ENCODE results near the gene STARD13.

The STARD13 gene

DNA sequence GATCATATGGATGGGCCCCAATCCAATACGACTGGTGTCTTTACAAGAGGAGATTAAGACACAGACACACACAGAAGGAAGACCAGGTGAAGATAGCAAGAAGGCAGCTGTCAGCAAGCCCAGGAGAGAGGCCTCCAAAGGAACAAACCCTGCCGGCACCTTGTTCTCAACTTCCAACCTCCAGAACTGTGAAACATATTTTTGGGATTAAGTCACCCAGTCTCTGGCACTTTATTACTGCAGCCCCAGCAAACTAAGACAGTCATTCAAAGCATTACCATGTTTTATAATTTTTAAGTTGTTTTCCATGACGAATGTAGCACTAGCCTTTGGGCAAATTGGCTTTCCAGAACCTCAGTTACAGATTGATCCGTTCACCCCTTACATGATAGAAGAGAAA is 11.3 kb downstream of the STARD13 start:
- DNase-seq: no peak

DNA sequence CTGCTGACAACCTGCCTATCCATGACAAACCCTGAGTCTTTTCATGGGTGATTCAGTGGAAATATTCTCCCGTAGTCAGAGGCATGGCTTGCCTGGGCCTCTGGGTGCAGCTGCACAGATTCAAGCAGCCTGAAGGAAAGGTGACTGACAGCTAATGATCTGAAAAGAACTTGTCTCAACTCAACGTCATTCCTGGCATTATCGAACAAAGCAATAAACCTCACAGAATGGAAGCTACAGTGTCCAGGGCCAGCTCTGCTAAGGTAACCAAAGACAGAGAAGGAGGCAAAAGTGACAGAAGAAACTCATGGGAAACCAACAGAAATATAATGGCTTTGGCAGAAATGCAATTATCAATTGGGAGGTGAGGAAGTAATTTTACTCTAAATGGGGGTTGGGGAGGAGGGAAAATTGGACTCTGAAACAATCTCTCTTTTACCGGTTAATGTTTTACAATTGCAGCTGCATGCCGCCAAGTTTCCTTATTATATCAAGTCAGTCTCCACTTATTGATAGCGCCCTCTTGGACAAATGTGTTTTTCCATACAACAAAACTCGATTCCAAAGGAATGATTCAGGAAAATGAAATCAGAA is 12.9 kb downstream of the STARD13 start:
- DNase-seq: no peak

DNA sequence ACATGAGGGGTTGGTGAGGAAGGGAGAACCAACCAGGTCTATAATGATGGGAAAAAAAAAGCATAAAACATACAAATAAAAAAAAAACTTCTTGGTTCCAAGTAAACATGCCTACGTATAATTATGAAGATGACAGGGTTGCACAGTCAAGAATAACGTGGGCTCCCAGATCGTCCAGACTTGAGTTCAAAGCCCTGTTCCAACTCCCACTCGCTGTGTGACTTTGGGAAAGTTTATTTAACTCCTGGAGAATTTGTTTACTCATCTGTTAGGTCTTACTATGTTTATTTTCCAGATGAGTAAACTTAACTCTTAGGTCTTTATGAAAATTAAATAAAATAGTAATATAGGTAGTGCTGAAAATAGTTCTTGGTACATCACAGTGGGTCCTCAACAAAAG is 13.8 kb downstream of the STARD13 start:
- DNase-seq: no peak

DNA sequence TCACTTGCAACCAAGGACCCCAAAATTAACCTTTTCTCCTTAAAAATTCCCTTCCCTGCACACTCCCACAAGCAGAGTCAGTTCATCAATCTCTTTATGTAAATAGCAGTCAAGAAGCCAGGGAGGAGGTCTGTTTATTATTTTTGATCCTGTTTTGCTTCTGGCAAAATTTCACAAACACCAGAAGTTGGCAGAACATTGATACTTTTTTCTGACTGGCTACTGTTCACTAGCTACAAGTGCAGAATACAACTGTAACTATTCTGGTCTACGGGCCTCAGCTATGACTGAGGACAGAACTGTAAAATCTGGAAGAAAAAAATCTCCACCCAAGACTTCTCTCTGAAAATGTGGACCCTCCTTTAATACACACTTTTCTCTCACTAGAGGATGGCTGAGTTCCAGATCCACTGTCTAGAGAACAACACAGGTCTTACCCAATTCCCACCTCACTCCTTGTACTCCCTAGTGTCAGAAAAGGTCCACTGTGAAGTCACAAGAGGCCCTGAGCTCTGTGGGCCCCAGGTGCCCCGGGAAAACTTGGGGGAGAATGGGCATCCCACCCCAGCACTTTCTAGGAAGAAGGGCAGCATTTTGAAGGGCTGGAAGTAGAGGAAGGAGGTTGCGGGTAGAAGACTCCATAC is 14.5 kb downstream of the STARD13 start:
- no peak for DNase-seq

DNA sequence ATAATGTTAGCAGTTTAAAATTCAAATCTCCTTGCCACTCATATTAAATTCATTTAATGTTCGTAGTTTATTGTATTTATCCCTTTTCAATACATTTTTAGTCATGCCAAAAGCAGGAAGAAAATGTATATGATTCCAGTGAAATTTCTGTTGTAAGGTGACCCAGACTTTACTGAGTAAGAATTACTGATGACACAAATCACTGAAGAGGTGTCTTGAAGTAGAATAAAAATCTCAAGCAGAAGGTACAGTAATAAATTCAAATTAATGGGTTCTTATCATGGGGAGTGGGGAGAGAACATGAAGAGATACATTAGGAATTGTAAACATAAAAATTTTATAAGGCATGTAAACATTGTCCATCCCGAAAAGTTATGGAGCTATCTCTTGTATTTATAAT is 19.9 kb downstream of the STARD13 start:
- DNase-seq: no peak

DNA sequence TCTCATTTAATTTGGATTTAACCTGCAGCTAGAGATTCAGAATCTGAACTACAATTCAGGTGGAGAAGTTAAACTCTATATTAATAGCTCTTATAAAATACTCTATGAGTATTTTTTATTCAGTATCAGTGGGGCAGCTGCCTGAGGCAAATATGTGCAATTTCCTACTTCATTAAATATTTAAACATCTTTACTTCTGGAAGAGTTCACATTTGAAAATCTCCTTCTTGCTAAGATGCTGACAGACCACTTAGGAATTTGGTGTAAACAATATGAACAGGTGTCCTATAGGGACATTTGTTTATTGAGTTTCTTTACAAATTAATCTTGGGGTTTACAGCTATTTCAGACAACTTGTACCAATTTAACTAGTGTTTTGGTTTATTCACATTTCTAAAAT is 20.4 kb downstream of the STARD13 start:
- no peak for DNase-seq

DNA sequence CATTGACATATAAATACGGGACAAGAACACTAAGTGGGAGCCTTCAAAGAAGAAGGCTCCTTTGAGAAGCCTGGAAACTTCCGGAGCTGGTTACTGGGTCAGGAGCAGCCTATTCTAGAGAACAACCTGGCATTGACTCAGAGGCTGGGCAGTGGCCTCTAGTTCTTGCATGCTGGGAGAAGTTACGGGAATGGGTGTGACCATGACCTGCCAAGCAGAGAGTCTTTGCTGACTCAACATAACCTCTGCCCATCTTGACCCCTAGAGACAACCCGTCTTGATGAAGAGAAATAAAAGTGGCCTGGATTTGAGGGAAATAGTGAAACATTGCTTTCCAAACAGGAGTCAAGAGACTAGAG is 21.0 kb downstream of the STARD13 start:
- DNase-seq: no peak

DNA sequence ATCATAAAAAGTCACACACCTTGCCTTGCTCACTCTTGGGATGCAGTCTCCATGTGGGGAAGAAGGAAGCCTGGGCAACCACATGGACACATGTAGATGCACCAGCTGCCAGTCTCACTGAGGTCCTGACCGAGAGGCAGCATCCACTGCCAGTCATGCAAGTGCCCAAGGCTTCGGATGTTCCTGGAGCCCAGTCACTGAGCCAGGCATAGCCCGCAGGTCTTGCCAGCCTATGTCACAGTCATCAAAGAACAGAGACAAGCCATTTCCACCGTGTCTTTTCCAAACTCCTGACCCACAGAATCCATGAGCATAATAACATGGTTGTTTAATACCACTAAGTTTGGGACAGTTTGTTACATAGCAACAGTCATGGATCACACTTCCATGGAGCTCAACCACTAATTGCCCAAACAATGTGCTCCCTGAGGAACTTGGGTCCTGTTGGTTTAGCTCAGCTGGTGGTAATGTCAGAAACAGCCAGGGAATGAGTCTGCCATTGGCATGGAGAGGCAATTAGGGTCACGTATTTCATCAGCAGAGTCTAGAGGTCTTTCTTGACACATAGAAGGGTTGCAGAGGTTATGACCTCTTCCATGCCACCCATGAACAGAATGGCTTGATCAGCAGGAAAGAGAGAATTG is 21.5 kb downstream of the STARD13 start:
- DNase-seq: no peak

DNA sequence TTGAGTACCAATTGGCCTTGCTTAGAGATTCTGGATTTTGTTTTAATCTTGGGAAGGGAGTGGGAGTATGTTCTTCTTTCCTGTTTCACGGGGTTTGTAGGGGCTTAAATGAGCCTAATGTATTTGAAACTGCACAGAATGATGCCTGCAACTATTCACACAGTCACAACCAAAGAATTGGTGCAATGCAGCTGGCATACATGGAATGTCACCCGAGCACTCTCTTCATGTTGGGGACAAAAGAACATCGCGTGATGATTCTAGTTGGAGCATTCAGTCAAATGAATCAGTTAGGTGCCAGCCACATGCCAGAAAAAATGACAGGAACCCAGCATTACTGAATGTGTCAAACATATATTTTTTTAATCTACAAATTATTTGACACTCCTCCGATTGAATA is 22.1 kb downstream of the STARD13 start:
- DNase-seq: no peak

DNA sequence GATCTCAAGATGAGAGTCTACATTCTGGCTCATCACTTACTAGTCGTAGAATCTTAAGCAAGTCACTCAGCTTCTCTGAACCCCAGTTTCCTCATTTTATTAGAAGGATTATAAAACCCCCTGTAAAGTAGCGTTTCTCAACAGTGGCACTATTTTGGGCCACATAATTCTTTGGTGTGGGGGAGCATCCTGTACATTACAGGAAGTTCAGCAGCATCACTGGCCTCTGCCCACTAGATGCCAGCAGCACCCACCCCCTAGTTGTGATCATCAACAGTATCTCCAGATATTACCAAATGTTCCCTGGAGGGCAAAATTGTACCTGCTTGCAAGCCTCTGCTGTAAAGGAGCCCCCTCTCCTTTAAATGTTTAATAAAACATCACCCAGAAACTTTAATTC is 22.6 kb downstream of the STARD13 start:
- no peak for DNase-seq

DNA sequence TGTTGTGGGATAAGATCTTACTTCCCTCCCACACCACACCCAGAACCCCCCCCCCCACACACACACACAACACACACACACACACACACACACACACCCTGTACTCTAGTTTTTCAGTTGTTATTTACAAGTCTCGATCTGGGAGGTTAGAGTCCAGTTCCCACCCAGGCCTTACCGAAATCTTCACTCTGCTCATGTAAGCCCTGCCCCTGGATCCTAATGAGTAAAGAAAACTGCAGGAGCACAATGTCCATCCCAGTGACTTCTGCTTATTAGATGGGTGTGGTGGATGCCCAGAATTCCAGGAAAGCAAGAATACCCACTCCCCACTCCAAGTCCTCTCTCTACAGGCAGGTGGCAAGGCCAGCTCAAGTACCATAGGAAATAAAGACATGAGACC is 23.0 kb downstream of the STARD13 start:
- no peak for DNase-seq

DNA sequence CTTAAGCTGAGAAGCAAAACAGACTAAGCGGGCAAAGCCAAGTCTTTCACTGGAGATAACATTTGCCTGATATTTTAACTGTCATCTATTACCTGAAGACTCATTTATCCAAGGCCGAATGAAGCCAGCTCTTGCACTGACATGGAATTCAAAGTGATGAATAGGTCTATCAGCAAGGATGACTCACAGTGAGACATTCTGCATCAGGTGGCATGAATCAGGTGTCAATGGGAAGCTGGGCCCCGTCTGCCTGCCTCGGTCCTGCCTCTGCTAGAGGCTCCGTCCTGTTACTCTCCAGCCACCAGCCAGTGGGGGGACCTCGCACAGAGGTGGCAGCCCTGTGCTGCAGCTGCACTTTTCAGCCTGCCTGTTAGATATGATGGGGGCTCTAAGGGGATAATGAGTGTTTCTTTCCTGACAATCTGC is 23.5 kb downstream of the STARD13 start:
- peak; percentile 71 for DNase-seq

DNA sequence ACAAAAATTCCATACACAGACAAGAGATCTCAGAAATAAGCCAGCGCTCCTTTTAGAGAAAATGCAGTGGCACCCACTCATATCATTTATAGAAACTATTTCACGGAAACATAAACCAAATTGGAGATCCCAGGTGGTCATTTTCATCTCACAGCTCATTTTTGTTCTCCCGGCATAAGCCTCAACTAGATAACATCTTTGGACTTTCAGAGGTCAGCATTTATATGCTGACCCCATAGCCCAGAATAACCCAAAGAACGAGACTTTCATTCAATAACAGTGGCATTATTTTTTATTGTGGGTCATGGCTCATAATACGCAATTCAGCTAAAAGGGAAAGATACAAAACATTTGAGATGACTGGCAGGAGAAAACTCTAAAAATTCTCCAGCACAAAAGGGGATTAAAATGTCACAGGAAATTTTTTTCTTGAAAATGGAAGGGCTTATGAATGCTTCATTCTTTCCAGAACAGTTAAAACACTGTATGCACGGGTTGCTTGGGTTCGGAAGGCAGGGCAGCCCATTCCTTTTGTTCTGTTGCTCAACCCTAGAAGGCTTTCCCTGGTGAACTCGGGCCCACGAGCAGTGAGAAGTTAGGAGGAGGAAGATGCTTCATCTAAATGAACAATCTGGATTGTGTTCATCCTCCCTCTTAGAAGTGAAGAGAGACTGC is 24.0 kb downstream of the STARD13 start:
- DNase-seq: no peak

DNA sequence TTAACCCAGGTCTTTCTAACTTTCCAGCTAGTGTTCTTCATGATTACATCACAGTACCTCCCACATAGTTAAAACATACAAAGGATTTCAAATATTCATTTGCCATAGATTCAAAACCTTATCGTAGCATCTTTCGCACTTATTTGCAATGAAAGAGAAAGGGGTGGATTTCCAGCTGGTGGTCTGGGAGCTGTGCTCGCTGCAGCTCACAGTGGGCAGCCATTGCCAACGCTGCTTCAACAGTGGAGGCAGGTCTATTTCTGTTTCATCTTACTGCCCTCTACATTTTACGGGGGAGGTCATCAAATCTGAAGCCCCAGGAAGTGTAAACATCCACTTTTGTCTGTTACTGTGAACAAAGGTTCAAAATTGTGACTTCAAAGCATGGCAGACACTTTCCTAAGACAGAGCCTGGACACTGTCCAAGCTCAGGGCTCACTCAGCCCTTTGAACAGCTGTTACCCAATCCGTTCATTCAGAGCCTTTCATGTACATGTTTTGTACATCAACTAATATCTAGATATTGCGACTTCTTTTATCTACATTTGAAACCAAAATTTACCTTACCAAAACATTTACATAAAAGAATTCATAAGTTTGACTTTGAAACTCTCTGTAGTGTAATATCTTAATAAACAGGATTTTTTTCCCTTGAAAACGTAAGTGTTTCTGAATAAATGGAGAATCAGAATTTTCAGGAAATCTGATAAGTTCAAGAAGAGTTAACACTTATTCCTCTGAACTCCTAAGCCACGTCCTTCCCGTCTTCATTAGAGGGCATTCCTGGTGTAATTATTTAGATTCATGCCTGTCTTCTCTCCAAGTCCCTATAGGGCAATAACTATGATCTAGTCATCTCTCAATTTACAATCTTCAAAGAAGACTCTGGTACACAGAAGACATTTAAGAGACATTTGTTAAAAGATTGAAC is 25.1 kb downstream of the STARD13 start:
- no peak for DNase-seq

DNA sequence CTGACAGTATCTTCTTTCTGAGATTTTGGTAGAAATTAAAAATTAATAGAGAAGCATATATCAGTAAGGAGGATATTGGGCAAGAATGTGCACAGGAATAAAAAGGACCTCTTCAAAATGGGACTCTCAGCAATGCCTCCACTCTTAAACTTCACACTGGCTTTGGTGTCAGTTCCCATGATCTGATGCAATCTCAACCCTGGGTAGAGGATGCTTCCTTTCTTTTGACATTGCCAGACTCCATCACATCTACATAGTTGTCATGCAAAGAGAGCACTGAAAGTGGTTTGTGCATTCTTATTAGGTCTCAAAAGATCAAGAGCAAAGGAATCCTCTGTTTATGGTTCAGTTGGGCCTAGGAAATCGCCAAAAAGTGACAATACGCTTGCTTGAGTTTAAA is 26.3 kb downstream of the STARD13 start:
- DNase-seq: no peak

DNA sequence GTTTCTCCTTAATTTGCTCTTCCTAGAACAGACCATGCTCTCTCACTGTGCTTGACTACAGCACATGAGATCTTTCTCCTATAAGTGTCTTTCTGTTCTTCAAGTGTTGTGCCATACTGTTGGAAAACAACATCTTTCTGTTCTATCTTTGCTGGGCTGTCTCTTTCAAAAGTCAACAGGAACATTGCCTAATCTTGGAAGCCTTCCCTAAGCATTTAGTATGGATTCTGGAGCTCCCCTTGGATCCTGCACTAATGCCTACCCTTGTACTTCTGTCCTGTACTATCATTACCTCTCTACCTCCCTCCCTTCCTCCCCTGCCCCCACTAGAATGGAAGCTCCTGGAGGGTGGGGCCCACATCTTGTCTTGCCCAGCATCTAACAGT is 26.8 kb downstream of the STARD13 start:
- no peak for DNase-seq

DNA sequence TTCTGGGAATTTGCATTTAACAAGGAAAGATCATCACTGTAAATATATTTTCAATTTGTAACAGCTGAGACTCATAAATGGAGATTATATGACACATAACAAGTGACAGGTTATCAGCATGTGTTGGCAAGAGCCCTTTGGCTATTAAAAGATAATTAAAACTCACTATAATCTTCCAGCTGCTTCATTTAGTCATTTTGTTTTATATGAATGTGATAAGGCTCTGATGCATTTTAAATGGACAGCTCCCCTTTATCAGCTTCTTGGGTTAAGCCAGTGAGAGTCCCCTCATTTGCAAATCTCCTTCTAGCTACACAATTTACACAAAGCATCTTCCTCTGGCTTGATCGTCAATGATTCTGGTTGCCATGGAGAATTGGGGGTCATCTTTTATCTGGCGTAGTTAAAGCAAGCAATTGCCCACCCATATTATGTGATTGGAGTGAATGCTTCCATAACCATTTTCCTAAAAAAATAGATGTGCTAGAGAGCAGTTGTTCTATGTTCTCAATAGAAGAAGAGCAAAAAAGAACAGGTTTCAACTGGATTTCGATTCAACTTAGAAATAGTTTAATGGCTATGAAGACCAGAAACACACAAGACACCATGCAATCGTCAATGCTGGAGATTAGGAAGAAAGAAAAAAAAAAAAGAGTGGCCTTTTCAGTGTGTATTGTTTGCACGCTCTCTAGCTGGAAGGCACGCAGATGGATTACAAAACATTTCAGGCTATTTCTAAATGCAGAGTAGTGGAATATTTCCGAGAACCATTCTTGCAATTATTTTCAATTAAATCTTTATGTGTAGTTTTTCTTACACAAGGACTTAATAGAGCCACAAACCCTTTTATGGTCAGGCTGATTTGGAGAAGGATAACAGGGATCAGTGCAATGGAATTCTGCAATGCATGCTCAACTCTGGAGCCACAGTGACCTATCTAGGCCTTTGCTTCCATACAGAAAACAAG is 27.4 kb downstream of the STARD13 start:
- no peak for DNase-seq

DNA sequence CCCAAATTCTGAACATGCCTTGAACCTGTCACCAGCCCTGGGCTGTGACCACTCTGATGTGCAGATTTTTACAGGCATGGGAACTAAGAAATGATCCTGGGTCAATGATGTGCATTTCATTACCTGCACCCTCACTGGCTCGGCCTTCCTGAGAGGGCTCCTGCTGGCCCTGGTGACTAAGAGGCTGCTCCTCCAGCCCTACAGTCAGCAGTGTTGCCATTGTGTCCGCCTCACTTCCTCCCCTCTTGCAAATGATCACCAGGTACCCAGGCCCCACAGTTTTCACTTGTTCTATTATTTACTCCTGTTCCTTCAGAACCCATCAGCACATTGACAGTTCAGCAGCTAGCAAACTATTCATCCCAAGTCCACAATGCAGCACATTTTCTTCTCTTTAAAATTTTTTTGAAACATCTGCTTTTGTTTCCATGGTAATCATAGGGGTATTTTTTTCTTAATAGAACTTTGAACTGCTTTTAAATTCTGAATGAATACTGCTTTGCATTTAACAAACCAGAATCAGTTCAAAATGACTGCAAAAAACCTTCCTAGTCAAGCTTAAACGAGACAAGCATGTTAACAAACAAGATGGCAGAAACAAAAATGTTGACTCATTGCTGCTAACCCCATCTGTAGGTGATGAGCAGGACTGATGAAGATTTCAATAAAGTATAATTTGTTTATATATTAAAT is 29.3 kb downstream of the STARD13 start:
- no peak for DNase-seq

DNA sequence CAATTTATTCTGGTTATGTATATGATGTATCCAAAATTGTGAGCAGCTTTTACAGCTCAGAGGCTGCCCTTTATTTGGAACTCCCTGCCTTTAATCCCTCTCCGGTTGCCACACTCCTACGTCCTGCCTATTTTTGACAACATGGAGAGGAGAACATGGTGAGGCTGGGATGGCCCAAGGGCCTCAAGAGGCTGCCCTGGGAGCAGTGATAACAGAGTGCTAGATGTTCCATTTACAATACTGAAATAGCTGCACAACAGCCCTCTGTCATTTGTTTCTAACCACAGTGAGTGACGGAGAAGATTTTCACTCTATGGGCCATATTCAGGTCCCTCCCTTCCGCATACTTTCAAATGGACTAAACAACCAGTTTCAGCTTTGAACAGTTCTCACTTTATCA is 33.4 kb downstream of the STARD13 start:
- DNase-seq: no peak

DNA sequence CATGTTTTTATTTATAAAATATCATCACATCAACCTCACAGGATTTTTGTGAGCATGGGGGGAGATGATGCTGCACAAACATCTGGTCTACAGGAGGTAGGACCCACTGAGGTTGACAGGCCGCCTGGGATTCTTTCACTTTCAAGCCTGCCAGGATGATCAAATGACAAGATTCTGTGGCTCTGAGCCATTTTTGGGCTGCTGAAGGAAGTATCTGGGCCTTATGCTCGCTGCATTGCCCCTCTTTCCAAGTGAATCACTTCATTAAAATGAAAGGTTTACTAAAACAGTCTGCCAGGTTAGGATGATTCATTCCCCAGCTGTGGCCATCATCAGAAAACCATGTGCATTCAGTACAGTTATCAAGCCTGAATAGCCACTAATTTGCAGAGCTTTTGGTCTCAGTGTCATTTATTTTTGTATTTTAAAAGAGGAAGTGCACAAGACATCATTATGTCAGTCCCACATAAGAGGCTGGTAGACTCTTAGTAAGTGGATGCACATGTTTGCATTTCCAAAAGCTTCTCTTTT is 34.4 kb downstream of the STARD13 start:
- DNase-seq: peak; percentile 71

DNA sequence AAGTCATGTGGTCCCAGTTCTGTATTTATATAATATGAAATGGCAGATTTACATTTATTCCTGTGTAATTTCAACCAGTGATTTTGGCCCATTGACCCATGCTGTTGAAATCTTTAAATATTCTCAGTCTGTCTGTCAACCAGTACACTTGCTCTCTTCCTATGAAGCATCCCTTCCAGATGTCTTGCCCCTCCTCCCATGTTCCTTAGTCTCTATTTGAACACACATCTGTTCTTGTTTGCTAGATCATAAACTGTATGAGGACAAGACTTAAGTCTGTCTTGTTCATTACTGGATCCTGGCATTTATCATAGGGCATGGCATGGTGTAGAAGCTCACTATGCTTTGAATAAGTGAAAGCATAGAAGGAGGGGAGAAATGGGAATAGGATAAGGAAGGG is 34.9 kb downstream of the STARD13 start:
- DNase-seq: no peak
